Panc1 (cell line): ENCODE data around the gene TEDC2. TPM values are rescaled to one million over a fixed set of nuclear protein-coding genes. Genes with fewer than 3 reads are reported as not detected.

Experiments used
- ATAC-seq: fragments of 200-7000 bp; cut with Tn5 transposase; 2 replicates; pipeline ENCODE4 v1.9.1; 2020; ENCODE audit warnings: mild to moderate bottlenecking, moderate library complexity
- BruUV-seq: library from RNA; stranded (reverse); fragments of 400-500 nt; replicated peaks from 2 replicates; lab custom pipeline; 2021; lab: Mats Ljungman, UMichigan
- CTCF ChIA-PET: fragments of 300-600 bp; sonication (Branson Sonifier 250); formaldehyde crosslinking; loops from one replicate; lab custom pipeline; 2022; ENCODE audit warnings: antibody characterized with exemption; lab: Charles Lee
- POLR2A ChIA-PET: fragments of 300-600 bp; sonication (Branson Sonifier 250); formaldehyde crosslinking; loops from one replicate; lab custom pipeline; 2022; ENCODE audit warnings: antibody characterized with exemption; lab: Charles Lee
- DNase-seq: peaks from one replicate; pipeline ENCODE4 v3.0.0-alpha.2; 2010; ENCODE audit warnings: low read depth, low spot score
- H3K27ac ChIP-seq: 2 replicates; pipeline ENCODE4 v1.5.1; 2011; ENCODE audit warnings: mild to moderate bottlenecking, low read length, inconsistent platforms
- H3K27me3 ChIP-seq: fragments of 200-500 bp; sonication (Bioruptor generic); 2 replicates; pipeline ENCODE4 v1.6.0; 2014; ENCODE audit warnings: low read length, inconsistent platforms; ENCODE audit not compliant: control insufficient read depth, insufficient read depth
- H3K36me3 ChIP-seq: fragments of 200-500 bp; sonication (Bioruptor generic); 2 replicates; pipeline ENCODE4 v1.5.1; 2014; ENCODE audit warnings: inconsistent platforms, mild to moderate bottlenecking, low read length, moderate library complexity; ENCODE audit not compliant: control insufficient read depth, insufficient read depth
- H3K4me1 ChIP-seq: 2 replicates; pipeline ENCODE4 v1.5.1; 2011; ENCODE audit warnings: inconsistent platforms, mild to moderate bottlenecking, low read length, moderate library complexity; ENCODE audit not compliant: control insufficient read depth, insufficient read depth
- H3K4me3 ChIP-seq, 2 experiments: 2 replicates each; pipeline ENCODE4 v1.5.1; 2011 to 2012; ENCODE audit warnings: low read depth in 2 of 2, low read length in 2 of 2, mild to moderate bottlenecking in 2 of 2, inconsistent platforms in 1 of 2, moderate library complexity in 1 of 2
- H3K9me3 ChIP-seq: fragments of 200-500 bp; sonication (Bioruptor generic); 2 replicates; pipeline ENCODE4 v1.5.1; 2014; ENCODE audit warnings: low read depth, mild to moderate bottlenecking, inconsistent platforms, low read length, moderate library complexity; ENCODE audit not compliant: control insufficient read depth, insufficient read depth
- POLR2AphosphoS5 ChIP-seq: IDR thresholded peaks from 2 replicates; pipeline ENCODE4 v1.6.1; 2012; ENCODE audit warnings: mild to moderate bottlenecking, low read depth, low read length, moderate library complexity
- REST ChIP-seq, 2 experiments: IDR thresholded peaks; 2 replicates each; pipeline ENCODE4 v1.6.1; 2011 to 2012; ENCODE audit warnings: low read depth in 2 of 2, control low read depth in 1 of 2, low read length in 1 of 2, mild to moderate bottlenecking in 1 of 2, moderate library complexity in 1 of 2; ENCODE audit not compliant: insufficient read depth in 1 of 2
- SIN3A ChIP-seq: IDR thresholded peaks from 2 replicates; pipeline ENCODE4 v1.6.1; 2012; ENCODE audit warnings: low read depth, mild to moderate bottlenecking, low read length, moderate library complexity, borderline replicate concordance; ENCODE audit not compliant: insufficient read depth
- TCF7L2 ChIP-seq: IDR thresholded peaks from 2 replicates; pipeline ENCODE4 v1.6.1; 2011; ENCODE audit warnings: mild to moderate bottlenecking, low read depth, low read length, inconsistent platforms
- in situ Hi-C: cut with HindIII; loops from 2 replicates; pipeline ENCODE4 v1.10.0; 2016; ENCODE audit warnings: low sequenced_read_pairs, low pct_unique_long_range_greater_than_20kb
- intact Hi-C: fragments of 100-400 bp; cut with micrococcal nuclease; formaldehyde crosslinking; loops from one replicate; pipeline ENCODE4 v1.10.0; 2022; ENCODE audit not compliant: unreplicated experiment
- total RNA-seq: library from RNA; stranded (reverse); gene quantifications from one replicate; pipeline ENCODE4 v1.2.1, GENCODE V29; 2021; ENCODE audit not compliant: unreplicated experiment
- TF ChIP-seq, protein P1 (sequence below): fragments of 450-650 bp; IDR thresholded peaks from 2 replicates; pipeline ENCODE4 v1.5.1; 2017; ENCODE audit warnings: mild to moderate bottlenecking

TEDC2 gene
- total RNA-seq, 1 experiment from 2014 or later = 25.0 TPM

DNA sequence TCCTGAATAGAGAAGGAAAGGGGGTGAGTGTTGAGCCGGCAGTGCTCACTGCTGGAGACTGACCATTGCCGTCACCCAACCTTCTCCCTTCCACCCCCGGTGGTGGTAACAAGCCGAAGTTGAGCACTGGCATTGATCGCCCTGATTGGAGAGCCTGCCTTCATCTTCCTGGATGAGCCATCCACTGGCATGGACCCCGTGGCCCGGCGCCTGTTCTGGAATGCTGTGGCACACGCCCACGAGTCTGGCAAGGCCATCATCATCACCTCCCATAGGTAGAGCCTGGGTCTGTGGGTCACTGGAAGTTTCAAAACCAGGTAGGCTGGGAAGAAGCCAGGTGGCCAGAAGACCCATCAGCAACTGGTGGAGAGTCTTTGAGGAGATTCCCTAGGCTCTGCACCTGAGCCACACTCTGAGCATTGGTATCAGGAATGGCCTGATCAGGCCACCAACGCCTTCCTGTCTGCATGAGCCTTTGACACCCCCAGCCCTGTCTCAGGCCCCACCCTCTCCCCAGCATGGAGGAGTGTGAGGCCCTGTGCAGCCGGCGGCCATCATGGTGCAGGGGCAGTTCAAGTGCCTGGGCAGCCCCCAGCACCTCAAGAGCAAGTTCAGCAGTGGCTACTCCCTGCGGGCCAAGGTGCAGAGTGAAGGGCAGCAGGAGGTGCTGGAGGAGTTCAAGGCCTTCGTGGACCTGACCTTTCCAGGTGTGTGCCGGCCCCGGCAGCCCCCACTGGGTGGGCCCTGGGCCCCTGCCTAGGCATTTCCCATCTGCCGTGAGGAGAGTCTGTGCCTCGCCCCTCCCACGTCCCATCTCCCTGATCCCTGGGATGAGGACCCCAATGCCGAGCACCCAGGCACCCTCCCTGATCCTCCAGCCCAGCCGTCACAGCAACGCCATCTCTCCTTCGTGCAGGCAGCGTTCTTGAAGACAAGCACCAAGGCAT is 35.6 kb upstream of the TEDC2 start:
- BruUV-seq = no TSS peak
- no peak overlapping the region for H3K4me3 ChIP-seq
- in situ Hi-C loops = no loop called here
- H3K27me3 ChIP-seq = no peaks in the 10 kb centered on the region
- POLR2A ChIA-PET = no interaction called here
- DNase-seq (no peak), ATAC-seq (no peak)
- H3K9me3 ChIP-seq = no peaks in the 10 kb centered on the region
- intact Hi-C loops = loop anchor here (5.0 kb wide), 1 partner anchor 77 kb away; no protein-coding TSS in a partner anchor
- TF ChIP-seq POLR2AphosphoS5 (no peak), REST (IDR thresholded peaks at IDR 0.05; ENCODE audit: insufficient read depth in 1 of 2, low read depth in 2 of 2, low read length in 1 of 2) (no peak), SIN3A (no peak), TCF7L2 (no peak)
- TF ChIP-seq, protein P1, sequence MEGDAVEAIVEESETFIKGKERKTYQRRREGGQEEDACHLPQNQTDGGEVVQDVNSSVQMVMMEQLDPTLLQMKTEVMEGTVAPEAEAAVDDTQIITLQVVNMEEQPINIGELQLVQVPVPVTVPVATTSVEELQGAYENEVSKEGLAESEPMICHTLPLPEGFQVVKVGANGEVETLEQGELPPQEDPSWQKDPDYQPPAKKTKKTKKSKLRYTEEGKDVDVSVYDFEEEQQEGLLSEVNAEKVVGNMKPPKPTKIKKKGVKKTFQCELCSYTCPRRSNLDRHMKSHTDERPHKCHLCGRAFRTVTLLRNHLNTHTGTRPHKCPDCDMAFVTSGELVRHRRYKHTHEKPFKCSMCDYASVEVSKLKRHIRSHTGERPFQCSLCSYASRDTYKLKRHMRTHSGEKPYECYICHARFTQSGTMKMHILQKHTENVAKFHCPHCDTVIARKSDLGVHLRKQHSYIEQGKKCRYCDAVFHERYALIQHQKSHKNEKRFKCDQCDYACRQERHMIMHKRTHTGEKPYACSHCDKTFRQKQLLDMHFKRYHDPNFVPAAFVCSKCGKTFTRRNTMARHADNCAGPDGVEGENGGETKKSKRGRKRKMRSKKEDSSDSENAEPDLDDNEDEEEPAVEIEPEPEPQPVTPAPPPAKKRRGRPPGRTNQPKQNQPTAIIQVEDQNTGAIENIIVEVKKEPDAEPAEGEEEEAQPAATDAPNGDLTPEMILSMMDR = no peak
- no peaks in the 10 kb centered on the region; the same call in 1 of the 2 replicates for H3K36me3 ChIP-seq
- no peak overlapping the region for H3K27ac ChIP-seq
- CTCF ChIA-PET = no interaction called here
- peaks cover 8% of the 10 kb centered on the region; the same call in 1 of the 2 replicates for H3K4me1 ChIP-seq

- intact Hi-C loops = no loop called here
- ChIA-PET POLR2A (no interaction called here), CTCF (interaction anchor here (0.7 kb wide), 1 partner anchor 1301 kb away, joined by 3 read pairs; no protein-coding TSS in a partner anchor)
- Histone ChIP-seq H3K4me3 (no peak overlapping the region), H3K9me3 (no peaks in the 10 kb centered on the region), H3K4me1 (peaks cover 8% of the 10 kb centered on the region; the same call in 1 of the 2 replicates), H3K27ac (no peak overlapping the region), H3K27me3 (no peaks in the 10 kb centered on the region), H3K36me3 (peaks cover under 1% of the 10 kb centered on the region; the same call in 1 of the 2 replicates)
- in situ Hi-C loops = no loop called here
- ATAC-seq = no peak
- DNase-seq = no peak
- BruUV-seq = no TSS peak
- TF ChIP-seq POLR2AphosphoS5 = no peak
- TF ChIP-seq TCF7L2 = no peak
- TF ChIP-seq, protein P1 = no peak
These were observed 34.8 kb upstream of the TEDC2 start for GRCh38 chr16:2425008-2425518.
